ENCODE data around the gene ENO4.

DNA sequence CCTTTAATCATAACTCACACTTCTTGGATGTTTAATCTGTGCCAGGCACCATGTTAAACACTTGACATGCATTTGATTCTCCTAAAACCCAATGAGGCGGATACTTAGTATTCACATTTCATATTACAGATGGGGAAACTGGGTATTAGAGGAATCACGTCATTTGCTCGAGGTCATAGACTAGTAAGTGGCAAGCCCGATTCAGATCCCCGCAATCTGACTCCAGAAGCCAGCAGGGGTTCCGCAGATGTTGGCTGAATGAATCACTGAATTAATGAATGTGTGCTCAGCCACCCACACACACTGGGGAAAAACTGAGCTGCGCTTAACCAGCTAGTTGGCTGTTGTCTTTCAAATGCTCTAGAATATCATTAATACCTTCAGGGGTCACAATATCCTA lies 22.5 kb upstream of the ENO4 start:
- TF ChIP-seq ELF4 (IDR thresholded peaks at IDR 0.05): no peak
- no peak for TF ChIP-seq ZNF384 (IDR thresholded peaks at IDR 0.05)
- no peak for TF ChIP-seq ARNT (IDR thresholded peaks at IDR 0.05)
- TF ChIP-seq L3MBTL2 (conservative IDR thresholded peaks at IDR 0.05): no peak
- TF ChIP-seq FOXM1 (IDR thresholded peaks at IDR 0.05; ENCODE audit: borderline replicate concordance): no peak
- no peak for TF ChIP-seq BHLHE40 (IDR thresholded peaks at IDR 0.05; ENCODE audit: borderline replicate concordance)
- TF ChIP-seq, protein P1, sequence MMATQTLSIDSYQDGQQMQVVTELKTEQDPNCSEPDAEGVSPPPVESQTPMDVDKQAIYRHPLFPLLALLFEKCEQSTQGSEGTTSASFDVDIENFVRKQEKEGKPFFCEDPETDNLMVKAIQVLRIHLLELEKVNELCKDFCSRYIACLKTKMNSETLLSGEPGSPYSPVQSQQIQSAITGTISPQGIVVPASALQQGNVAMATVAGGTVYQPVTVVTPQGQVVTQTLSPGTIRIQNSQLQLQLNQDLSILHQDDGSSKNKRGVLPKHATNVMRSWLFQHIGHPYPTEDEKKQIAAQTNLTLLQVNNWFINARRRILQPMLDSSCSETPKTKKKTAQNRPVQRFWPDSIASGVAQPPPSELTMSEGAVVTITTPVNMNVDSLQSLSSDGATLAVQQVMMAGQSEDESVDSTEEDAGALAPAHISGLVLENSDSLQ (IDR thresholded peaks at IDR 0.05): no peak
- no peak for TF ChIP-seq SP1 (IDR thresholded peaks at IDR 0.05)
- no peak for TF ChIP-seq TARDBP (IDR thresholded peaks at IDR 0.05)
